GM10266 (cell line): ENCODE data around the gene MYO9B.

ENCODE experiments used
- DNase-seq: peaks from one replicate; pipeline ENCODE4 v3.0.0; 2012; ENCODE audit errors: extremely low spot score
- TF ChIP-seq, protein P1 (sequence below): IDR thresholded peaks from 2 replicates; pipeline ENCODE4 v1.5.1; 2012; ENCODE audit warnings: mild to moderate bottlenecking, low read depth; ENCODE audit not compliant: control insufficient read depth, insufficient read depth; ENCODE audit errors: missing control alignments

MYO9B gene

DNA sequence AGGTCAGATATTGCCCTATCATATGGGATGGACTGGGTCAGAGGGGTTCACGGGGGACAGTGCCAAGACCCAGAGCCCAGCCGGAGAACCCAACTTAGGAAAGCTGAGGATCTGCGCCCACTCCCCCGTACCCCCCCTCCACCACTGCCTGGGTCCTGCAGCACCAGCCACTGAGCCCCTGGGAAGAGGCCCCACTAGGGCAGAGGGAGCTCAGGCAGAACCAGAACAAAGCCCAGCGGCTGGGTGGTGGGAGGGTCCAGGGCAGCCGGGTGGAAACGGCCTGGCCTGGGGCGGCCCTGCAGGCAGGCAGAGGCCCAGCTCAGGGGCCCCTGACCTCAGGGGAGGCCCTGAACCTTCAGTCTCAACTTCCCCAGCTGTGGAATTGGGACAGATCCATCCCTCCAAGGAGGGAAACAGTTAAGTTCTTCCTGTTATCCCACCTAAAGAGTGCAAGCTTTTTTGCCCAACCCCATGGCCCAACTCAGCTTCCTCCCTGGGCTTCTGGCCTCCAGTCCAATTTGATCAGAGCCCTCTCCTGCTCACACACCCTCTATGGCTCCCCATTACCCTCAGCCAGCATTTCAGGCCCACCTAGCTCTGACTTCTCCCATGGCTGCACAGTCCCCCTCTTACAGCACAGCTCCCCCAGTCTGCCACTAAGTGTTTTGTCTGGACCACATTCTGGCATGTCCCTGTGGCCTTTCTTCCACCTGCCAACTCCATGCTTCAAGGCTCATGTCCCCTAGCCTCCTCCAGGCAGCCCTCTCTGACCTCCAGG lies 167.0 kb downstream of the MYO9B start:
- TF ChIP-seq, protein P1, sequence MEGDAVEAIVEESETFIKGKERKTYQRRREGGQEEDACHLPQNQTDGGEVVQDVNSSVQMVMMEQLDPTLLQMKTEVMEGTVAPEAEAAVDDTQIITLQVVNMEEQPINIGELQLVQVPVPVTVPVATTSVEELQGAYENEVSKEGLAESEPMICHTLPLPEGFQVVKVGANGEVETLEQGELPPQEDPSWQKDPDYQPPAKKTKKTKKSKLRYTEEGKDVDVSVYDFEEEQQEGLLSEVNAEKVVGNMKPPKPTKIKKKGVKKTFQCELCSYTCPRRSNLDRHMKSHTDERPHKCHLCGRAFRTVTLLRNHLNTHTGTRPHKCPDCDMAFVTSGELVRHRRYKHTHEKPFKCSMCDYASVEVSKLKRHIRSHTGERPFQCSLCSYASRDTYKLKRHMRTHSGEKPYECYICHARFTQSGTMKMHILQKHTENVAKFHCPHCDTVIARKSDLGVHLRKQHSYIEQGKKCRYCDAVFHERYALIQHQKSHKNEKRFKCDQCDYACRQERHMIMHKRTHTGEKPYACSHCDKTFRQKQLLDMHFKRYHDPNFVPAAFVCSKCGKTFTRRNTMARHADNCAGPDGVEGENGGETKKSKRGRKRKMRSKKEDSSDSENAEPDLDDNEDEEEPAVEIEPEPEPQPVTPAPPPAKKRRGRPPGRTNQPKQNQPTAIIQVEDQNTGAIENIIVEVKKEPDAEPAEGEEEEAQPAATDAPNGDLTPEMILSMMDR, result no peak
- DNase-seq, result no peak

DNA sequence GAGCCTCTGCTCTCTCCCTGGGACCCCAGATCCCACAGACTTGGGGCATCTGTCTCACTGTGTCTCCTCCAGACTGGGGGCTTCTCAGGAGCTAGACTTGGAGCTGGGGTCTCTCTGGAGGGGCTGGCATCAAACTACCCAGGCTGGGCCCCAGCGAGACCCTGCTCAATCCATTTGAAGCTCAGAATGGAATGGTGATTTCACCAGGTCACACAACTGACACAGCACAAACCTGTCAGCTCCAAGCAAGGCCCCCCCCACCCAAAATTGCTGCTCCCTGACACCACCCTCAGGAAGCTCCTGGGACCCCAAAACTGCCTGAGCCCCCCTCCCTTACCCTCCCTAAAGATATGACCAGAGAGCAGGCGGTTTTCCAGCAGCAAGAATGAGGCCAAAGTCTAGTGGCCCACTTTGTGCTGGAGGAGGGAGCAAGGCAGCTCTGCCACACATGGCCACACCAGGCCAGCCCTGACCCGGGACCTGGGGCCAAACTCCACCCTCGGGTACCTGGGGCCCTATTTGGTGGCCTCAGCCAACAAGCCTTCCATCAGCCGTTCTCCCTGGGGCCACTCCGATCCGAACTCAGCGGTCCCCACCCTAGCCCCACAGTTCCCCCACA lies 167.7 kb downstream of the MYO9B start:
- TF ChIP-seq, protein P1, result no peak
- no peak for DNase-seq

DNA sequence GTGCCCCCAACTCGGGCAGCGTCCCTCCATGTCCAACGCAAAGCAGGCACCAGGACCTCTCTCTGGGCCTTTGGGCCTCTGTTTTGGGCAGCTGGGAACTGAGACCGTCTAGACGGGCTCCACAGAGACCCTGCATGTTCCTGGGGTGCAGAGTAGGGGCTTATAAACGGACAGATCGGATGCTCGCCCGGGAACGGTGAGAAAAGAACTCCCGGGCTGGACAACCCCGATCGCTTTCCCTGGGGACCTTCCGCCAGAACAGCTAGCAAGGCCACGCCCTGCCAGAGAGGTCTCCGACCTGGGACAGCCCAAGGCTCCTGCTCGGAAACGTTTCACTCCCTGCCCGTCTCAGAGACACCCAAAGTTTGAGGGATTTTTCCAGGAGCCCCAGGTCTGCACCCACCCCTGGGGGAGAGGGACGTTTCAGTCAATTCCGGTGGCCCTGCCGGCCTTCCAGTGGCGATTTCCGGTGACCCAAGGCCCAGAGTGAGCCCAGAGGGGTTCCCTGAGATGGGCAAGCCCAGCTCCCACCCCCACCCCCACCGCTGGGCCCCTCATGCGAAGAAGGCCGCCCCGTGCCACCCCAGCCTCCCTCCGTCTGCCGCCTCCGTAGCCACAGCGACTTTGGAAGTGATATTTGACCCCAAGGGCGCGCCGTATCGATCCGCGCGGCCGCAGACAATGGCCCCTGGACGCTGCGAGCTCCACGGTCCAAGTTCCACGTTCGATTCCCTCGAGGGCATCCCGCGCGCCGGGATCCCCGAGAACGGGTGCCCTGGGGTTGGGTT lies 168.4 kb downstream of the MYO9B start:
- TF ChIP-seq, protein P1, result no peak
- no peak for DNase-seq

DNA sequence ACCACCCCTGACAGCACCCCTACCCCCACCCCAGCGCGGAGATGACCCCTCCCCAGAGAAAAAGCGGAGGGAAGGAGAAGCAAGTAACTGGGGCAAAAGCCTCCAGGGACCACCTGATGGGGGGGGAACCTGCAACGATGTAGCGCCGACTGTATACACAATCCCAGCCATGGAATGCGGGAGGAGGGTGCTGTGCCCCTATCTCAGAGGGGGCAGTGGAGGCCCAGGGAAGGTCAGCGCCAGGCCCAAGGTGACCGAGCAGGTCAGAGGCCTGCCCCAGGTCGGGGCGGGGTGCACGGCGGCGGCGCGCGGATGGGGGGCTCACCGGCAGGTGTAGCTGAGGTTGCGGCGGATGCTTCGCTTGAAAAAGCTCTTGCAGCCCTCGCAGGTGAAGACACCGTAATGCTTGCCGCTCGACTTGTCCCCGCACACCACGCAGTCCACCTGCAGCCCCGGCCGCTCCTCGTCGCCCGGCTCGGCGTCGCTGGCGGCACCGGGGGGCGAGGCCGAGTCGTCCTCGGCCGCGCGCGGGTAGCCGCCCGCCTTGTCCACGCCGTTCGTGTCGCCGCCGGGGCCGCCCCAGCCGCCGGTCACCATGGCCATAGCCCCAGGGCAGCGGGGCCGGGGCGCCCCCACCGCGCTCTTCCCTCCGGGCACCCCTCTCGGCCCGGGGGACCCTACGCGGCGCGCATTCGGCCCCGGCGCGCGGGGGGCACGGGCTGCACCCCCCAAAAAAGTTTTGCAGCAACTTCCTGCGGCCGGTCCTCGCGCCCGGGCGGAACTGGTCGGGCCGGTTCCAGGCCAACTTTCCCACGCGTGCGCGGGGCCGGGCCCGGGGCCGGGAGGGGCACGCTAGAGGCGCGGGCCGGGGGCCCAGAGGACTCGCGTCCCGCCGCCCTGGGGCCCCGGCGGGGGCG lies 169.3 kb downstream of the MYO9B start:
- TF ChIP-seq, protein P1, result no peak

DNA sequence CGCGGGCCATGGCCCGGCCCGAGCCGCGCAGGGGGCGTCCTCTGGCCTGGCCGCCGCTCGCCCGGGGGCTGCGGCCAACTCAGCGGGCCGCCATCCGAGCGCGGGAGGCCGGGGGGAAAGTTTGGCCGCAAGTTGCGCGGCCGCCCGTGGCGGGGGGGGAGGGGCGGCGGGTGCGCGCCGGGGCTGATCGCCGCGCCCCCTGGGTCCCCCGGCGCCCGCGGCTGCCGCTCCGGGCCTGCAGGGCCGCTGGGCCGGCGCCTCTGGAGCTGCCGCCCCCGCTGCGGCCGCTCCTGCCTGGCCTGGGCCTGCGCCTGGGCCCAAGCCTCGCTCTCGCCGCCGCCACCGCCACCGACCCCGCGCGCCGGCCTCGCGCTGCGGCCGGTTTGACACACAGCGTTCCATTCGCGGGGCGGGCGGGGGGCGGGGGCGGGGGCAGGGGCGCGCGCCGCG lies 170.0 kb downstream of the MYO9B start, which contains the start of gene NR2F6:
Gene NR2F6 (minus strand): TSS at position 385 of the 450 bp plus-strand sequence. CDS start 699 bp downstream, outside the sequence.
- TF ChIP-seq, protein P1, result no peak
- no peak for DNase-seq

More for the DNA sequence above, 169.3 kb downstream of the MYO9B start:
- DNase-seq, result no peak

DNA sequence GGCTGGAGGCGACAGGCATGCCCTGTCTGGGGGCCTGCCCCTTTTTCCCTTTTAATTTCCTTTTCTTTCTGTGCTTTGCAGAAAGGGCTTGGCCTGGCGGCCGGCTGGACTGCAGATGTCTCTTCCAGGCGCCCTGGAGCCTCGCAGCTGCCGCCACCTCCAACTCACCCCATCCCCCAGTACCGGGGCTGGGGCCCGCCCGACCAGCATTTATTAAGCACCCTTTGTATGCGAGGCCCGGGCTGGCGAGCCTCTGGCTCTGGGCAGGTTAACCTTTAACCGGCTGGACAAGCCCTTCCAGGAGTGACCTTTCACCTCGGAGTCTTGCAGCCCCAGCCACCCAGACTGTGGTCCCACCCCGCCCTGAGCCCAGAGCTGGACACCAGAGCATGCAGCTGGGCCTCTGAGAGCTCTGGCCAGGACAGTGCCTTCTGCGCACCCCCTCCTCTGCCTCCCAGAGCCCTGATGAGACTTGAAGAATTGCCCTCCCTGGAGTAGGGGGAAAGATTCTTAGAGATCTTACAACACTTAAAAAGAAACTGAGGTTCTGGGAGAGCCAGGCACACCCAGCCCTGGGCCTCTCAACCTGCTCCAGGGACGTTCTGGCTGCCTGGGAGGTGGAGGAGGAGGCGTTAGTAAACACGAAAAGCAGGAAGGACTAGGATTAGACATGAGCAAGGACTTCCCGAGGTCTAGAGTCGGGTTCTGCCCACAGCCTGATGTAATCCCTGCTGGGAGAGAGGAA lies 171.3 kb downstream of the MYO9B start:
- no peak for DNase-seq
- TF ChIP-seq, protein P1, result no peak
